Measurements from ENCODE around the gene CDC42BPA.

CDC42BPA gene

DNA sequence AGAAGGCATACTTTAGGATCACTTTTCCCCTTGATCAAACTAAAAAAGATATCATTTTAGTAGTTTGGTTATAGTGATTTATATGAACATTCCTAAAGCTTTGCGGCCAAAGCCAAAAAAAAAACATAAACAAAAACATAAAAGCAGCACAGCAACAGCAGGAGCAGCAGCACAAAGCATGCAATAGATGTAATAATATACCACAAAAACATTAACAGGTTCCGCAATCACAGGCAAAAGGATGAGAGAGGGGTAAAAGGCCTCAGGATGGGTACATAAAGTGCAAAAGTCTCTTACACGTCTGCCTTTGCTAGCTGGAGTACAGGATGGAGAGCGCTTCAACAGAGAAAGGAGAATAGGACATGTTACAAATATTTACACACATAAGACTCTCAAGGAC lies 259.2 kb downstream of the CDC42BPA start:
- ChIA-PET POLR2A (ENCODE audit: low non-redundant PET) (no interaction called here), CTCF (interaction anchor here (0.6 kb wide), 1 partner anchor 456 kb away, joined by 3 read pairs; no protein-coding TSS in a partner anchor)
- DNase-seq (ENCODE audit: low spot score): no peak
- TF ChIP-seq, protein P1, sequence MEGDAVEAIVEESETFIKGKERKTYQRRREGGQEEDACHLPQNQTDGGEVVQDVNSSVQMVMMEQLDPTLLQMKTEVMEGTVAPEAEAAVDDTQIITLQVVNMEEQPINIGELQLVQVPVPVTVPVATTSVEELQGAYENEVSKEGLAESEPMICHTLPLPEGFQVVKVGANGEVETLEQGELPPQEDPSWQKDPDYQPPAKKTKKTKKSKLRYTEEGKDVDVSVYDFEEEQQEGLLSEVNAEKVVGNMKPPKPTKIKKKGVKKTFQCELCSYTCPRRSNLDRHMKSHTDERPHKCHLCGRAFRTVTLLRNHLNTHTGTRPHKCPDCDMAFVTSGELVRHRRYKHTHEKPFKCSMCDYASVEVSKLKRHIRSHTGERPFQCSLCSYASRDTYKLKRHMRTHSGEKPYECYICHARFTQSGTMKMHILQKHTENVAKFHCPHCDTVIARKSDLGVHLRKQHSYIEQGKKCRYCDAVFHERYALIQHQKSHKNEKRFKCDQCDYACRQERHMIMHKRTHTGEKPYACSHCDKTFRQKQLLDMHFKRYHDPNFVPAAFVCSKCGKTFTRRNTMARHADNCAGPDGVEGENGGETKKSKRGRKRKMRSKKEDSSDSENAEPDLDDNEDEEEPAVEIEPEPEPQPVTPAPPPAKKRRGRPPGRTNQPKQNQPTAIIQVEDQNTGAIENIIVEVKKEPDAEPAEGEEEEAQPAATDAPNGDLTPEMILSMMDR (conservative IDR thresholded peaks at IDR 0.05; ENCODE audit: low read depth): no peak
- no peak overlapping the region for H3K27ac ChIP-seq

GRCh38 chr1:227058321-227058751 lies 260.0 kb downstream of the CDC42BPA start:
- TF ChIP-seq, protein P1 (conservative IDR thresholded peaks at IDR 0.05; ENCODE audit: low read depth): no peak
- ChIA-PET CTCF (interaction anchor here (0.6 kb wide), 1 partner anchor 455 kb away, joined by 3 read pairs; no protein-coding TSS in a partner anchor), POLR2A (ENCODE audit: low non-redundant PET) (no interaction called here)
- no peak overlapping the region for H3K27ac ChIP-seq
- DNase-seq (ENCODE audit: low spot score): peak; percentile 78

- POLR2A ChIA-PET (ENCODE audit: low non-redundant PET): no interaction called here
- H3K27ac ChIP-seq: no peak overlapping the region
- DNase-seq (ENCODE audit: low spot score): no peak
- TF ChIP-seq, protein P1 (conservative IDR thresholded peaks at IDR 0.05; ENCODE audit: low read depth): no peak
- CTCF ChIA-PET: interaction anchor here (0.7 to 1.1 kb wide), 2 partner anchors 20 to 91 kb away, joined by 4 read pairs; no protein-coding TSS in a partner anchor
Observed at GRCh38 chr1:227049253-227049652, 269.0 kb downstream of the CDC42BPA start.

- peak; percentile 32 for DNase-seq (ENCODE audit: low spot score)
- ChIA-PET POLR2A (ENCODE audit: low non-redundant PET) (no interaction called here), CTCF (interaction anchor here (0.6 to 0.7 kb wide), 4 partner anchors 9 to 237 kb away, joined by 3 to 5 read pairs (median 4); no protein-coding TSS in a partner anchor)
- no peak overlapping the region for H3K27ac ChIP-seq
- TF ChIP-seq, protein P1 (conservative IDR thresholded peaks at IDR 0.05; ENCODE audit: low read depth): no peak
Observed at GRCh38 chr1:227043755-227044154, 274.5 kb downstream of the CDC42BPA start.

GRCh38 chr1:227042292-227042691 lies 276.0 kb downstream of the CDC42BPA start:
- TF ChIP-seq, protein P1 (conservative IDR thresholded peaks at IDR 0.05; ENCODE audit: low read depth): no peak
- ChIA-PET POLR2A (ENCODE audit: low non-redundant PET) (no interaction called here), CTCF (interaction anchor here (0.7 kb wide), 1 partner anchor 11 kb away, joined by 3 read pairs; no protein-coding TSS in a partner anchor)
- no peak for DNase-seq (ENCODE audit: low spot score)
- no peak overlapping the region for H3K27ac ChIP-seq

- no peak overlapping the region for H3K27ac ChIP-seq
- DNase-seq (ENCODE audit: low spot score): no peak
- POLR2A ChIA-PET (ENCODE audit: low non-redundant PET): no interaction called here
- CTCF ChIA-PET: no interaction called here
- TF ChIP-seq, protein P1 (conservative IDR thresholded peaks at IDR 0.05; ENCODE audit: low read depth): no peak
Observed at GRCh38 chr1:227038401-227038800, 279.9 kb downstream of the CDC42BPA start.
